ES-I3 (cell line): ENCODE results near the gene ZBTB42.

Experiments used
- H3K36me3 ChIP-seq: 2 replicates; pipeline ENCODE4 v1.6.1; 2013; ENCODE audit warnings: mild to moderate bottlenecking, low read length, control low read depth, moderate library complexity; ENCODE audit not compliant: insufficient read depth
- H3K4me1 ChIP-seq: 2 replicates; pipeline ENCODE4 v1.6.1; 2013; ENCODE audit warnings: mild to moderate bottlenecking, control low read depth, low read length; ENCODE audit not compliant: insufficient read depth
- H3K9ac ChIP-seq: 2 replicates; pipeline ENCODE4 v1.6.1; 2013; ENCODE audit warnings: low read depth, mild to moderate bottlenecking, low read length, moderate library complexity
- H3K9me3 ChIP-seq: 2 replicates; pipeline ENCODE4 v1.6.1; 2013; ENCODE audit warnings: mild to moderate bottlenecking, low read length, moderate library complexity; ENCODE audit not compliant: control insufficient read depth, insufficient read depth

ZBTB42 gene

DNA sequence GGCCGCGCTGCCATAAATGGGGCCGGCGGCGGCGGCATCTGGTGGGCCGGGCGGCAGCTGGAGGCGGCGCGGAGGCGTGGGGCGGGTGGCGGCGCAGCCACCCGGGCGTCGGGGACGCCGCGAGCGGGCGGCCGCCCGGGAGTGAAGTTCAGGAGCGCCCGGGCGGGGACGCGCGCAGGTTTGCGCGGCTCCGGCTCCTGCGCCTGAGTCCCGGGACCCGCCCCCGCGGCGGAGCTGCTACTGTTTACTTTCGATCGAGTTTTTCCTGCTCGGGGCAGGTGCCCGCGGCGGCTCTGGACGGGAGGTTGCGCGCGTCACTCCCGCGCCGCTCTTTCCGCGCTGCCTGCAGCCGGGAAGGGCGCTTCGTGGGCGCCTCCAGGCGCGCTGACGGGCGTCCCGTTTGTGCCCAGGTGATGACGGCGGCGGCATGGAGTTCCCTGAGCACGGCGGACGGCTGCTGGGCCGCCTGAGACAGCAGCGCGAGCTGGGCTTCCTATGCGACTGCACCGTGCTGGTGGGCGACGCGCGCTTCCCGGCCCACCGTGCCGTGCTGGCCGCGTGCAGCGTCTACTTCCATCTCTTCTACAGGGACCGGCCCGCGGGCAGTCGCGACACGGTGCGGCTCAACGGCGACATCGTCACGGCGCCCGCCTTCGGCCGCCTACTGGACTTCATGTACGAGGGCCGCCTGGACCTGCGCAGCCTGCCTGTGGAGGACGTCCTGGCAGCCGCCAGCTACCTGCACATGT, at the start of gene ZBTB42:
Gene ZBTB42 (plus strand): TSS at position 331 of the 749 bp plus-strand sequence. CDS start 97 bp downstream, at position 428.
- Histone ChIP-seq H3K4me1 (peaks cover 25% of the 10 kb centered on the region; the same call in 1 of the 2 replicates), H3K9ac (peak within 1 kb of the TSS; percentile 79), H3K9me3 (no peaks in the 10 kb centered on the region), H3K36me3 (no peaks in the 10 kb centered on the region)

- H3K36me3 ChIP-seq = no peaks in the 10 kb centered on the region; the same call in 1 of the 2 replicates
- peak overlapping the region; percentile 79 for H3K9ac ChIP-seq
- H3K4me1 ChIP-seq = peaks cover 8% of the 10 kb centered on the region
- H3K9me3 ChIP-seq = no peaks in the 10 kb centered on the region
Observed at GRCh38 chr14:104751539-104752422, 49.1 kb upstream of the ZBTB42 start.

DNA sequence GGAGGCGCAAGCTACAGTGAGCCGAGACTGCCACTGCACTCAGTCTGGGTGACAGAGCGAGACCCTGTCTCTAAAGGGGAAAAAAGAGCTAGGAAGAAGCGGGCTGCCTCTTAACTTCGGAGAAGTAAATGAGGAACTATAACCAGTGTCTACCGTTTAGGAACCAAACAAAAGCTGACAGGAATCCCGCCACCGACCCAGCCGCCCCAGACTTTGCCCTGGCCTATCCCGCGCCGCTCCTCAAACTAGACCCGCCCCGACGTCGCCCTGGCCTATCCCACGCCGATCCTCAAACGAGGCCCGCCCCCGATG, 48.5 kb upstream of the ZBTB42 start:
- H3K4me1 ChIP-seq = peaks cover 8% of the 10 kb centered on the region
- peak overlapping the region; percentile 79 for H3K9ac ChIP-seq
- H3K36me3 ChIP-seq = no peaks in the 10 kb centered on the region; the same call in 1 of the 2 replicates
- H3K9me3 ChIP-seq = no peaks in the 10 kb centered on the region

DNA sequence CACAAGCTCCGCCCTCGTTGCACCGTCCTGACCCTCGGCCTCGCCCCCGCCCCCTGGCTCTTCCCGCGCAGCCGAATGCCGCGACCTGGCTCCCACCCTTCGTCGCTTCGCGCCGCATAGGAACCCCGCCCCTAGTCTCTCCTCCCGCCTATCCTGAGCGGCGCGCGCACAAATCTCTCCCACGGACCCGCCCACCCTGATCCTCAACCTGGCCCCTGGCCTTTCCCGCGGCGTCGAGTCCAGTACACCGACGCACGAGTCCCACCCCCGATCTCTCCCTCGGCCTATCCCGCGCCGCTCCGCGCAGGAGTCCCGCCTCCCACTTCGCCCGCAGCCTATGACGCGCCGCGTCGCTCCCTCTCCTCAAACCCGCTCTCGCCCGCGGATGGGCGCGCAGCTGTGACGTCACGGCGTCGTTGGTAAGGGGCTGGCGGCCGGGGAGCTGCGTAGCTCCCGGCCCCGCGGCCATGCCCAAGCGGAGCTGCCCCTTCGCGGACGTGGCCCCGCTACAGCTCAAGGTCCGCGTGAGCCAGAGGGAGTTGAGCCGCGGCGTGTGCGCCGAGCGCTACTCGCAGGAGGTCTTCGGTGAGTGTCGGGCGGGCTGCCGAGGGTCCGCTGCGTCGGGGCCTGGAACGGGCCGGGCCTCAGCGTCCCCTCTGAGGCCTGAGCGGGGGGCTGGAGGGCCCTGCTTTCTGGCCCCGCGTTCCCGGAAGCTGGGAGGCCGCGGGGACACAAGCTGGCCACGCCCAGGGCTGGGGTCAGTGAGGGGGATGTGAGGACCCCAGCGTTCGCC, 48.0 kb upstream of the ZBTB42 start, which contains the start of gene SIVA1:
Gene SIVA1 (plus strand): TSS at position 413 of the 793 bp plus-strand sequence. CDS start 55 bp downstream, at position 468.
- Histone ChIP-seq H3K36me3 (no peaks in the 10 kb centered on the region; the same call in 1 of the 2 replicates), H3K9ac (peak within 1 kb of the TSS; percentile 98), H3K9me3 (no peaks in the 10 kb centered on the region), H3K4me1 (peaks cover 8% of the 10 kb centered on the region)

GRCh38 chr14:104753528-104754212, 47.2 kb upstream of the ZBTB42 start:
- Histone ChIP-seq H3K4me1 (peaks cover 7% of the 10 kb centered on the region), H3K9me3 (no peaks in the 10 kb centered on the region), H3K36me3 (no peaks in the 10 kb centered on the region; the same call in 1 of the 2 replicates), H3K9ac (peak overlapping the region; percentile 98)

- H3K36me3 ChIP-seq = no peaks in the 10 kb centered on the region; the same call in 1 of the 2 replicates
- peak overlapping the region; percentile 98 for H3K9ac ChIP-seq
- peaks cover 5% of the 10 kb centered on the region for H3K4me1 ChIP-seq
- no peaks in the 10 kb centered on the region for H3K9me3 ChIP-seq
Observed at GRCh38 chr14:104754213-104754851, 46.6 kb upstream of the ZBTB42 start.

GRCh38 chr14:104755621-104756020, 45.3 kb upstream of the ZBTB42 start:
- H3K9me3 ChIP-seq = no peaks in the 10 kb centered on the region
- no peaks in the 10 kb centered on the region; the same call in 1 of the 2 replicates for H3K36me3 ChIP-seq
- H3K4me1 ChIP-seq = peaks cover 5% of the 10 kb centered on the region
- H3K9ac ChIP-seq = no peak overlapping the region

GRCh38 chr14:104756477-104757237, 44.2 kb upstream of the ZBTB42 start:
- no peak overlapping the region for H3K9ac ChIP-seq
- peaks cover 12% of the 10 kb centered on the region for H3K4me1 ChIP-seq
- no peaks in the 10 kb centered on the region; the same call in 1 of the 2 replicates for H3K36me3 ChIP-seq
- H3K9me3 ChIP-seq = no peaks in the 10 kb centered on the region

DNA sequence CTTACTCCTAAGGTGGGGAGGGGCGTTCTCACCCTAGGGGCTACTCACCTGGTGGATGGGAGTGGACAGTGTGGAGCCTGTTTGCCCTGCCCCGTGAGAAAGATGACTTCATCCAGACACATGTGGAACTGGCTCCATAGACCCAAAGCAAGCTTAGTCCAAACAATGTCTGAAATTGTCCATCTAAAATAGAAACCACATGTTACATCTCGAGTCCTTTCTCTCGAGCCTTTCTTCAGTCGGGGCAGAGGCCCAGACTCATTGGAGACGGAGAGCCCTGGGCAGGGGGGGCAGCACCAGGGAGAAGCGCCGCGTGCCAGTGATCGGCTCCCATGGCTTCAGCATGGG, 43.7 kb upstream of the ZBTB42 start:
- no peak overlapping the region for H3K9ac ChIP-seq

GRCh38 chr14:104757681-104758392, 43.1 kb upstream of the ZBTB42 start:
- no peak overlapping the region for H3K9ac ChIP-seq
- H3K36me3 ChIP-seq = no peaks in the 10 kb centered on the region; the same call in 1 of the 2 replicates
- peaks cover 12% of the 10 kb centered on the region for H3K4me1 ChIP-seq
- no peaks in the 10 kb centered on the region for H3K9me3 ChIP-seq

More for the DNA sequence above, 43.7 kb upstream of the ZBTB42 start:
- H3K9me3 ChIP-seq = no peaks in the 10 kb centered on the region
- H3K4me1 ChIP-seq = peaks cover 12% of the 10 kb centered on the region
- H3K36me3 ChIP-seq = no peaks in the 10 kb centered on the region; the same call in 1 of the 2 replicates

- Histone ChIP-seq H3K36me3 (no peaks in the 10 kb centered on the region; the same call in 1 of the 2 replicates), H3K9ac (no peak overlapping the region), H3K4me1 (peaks cover 10% of the 10 kb centered on the region), H3K9me3 (no peaks in the 10 kb centered on the region)
Observed at GRCh38 chr14:104758981-104759969, 41.6 kb upstream of the ZBTB42 start.
